Activated CD8-positive, alpha-beta T cell treated with anti-CD3 and anti-CD28 coated beads, Interleukin-2, amount 10 ng/mL, durations not matched to agents 7 days and 5 days (primary cell): Measurements from ENCODE around the gene OR6X1. TPM values are rescaled to one million over a fixed set of nuclear protein-coding genes. Genes with fewer than 3 reads are reported as not detected.
"Not testable (repeated sequence)": the region's sequence is repeated elsewhere in the genome, so short reads cannot be mapped to it uniquely, and the experiment has no call there.

ENCODE experiments used
- ATAC-seq: fragments of 150-1000 bp; cut with Tn5 transposase; one replicate; pipeline ENCODE4 v1.10.0; 2021; ENCODE audit warnings: moderate library complexity
- CTCF ChIA-PET: fragments of 350-600 bp; sonication (Branson Sonifier 250); formaldehyde crosslinking; loops from one replicate; lab custom pipeline; 2021; ENCODE audit warnings: antibody characterized with exemption; lab: Charles Lee
- POLR2A ChIA-PET: fragments of 350-600 bp; sonication (Branson Sonifier 250); formaldehyde crosslinking; loops from one replicate; lab custom pipeline; 2021; ENCODE audit warnings: antibody characterized with exemption; lab: Charles Lee
- DNase-seq: peaks from one replicate; pipeline ENCODE4 v3.0.0-alpha.2; 2020
- H3K27ac Mint-ChIP-seq: one replicate; pipeline ENCODE4 v1.8.0; 2021; ENCODE audit warnings: mild to moderate bottlenecking, mixed read lengths
- H3K27me3 Mint-ChIP-seq: one replicate; pipeline ENCODE4 v1.8.0; 2021; ENCODE audit warnings: low read depth, mixed read lengths
- H3K36me3 Mint-ChIP-seq: one replicate; pipeline ENCODE4 v1.8.0; 2021; ENCODE audit warnings: low read depth, mixed read lengths
- H3K4me1 Mint-ChIP-seq: one replicate; pipeline ENCODE4 v1.8.0; 2021; ENCODE audit warnings: low read depth, mixed read lengths
- H3K4me3 Mint-ChIP-seq: one replicate; pipeline ENCODE4 v1.8.0; 2021; ENCODE audit warnings: mild to moderate bottlenecking, mixed read lengths
- H3K9me3 Mint-ChIP-seq: one replicate; pipeline ENCODE4 v1.8.0; 2022; ENCODE audit warnings: mixed read lengths; ENCODE audit not compliant: insufficient read depth
- total RNA-seq, 2 experiments: library from RNA; stranded (reverse); gene quantifications; one replicate each; pipeline ENCODE4 v1.2.3, GENCODE V29; 2021

Gene OR6X1
- total RNA-seq, 2 experiments from 2014 or later = not detected

- DNase-seq, H3K36me3 Mint-ChIP-seq, H3K4me1 Mint-ChIP-seq, H3K9me3 Mint-ChIP-seq, ATAC-seq, CTCF ChIA-PET, H3K4me3 Mint-ChIP-seq, POLR2A ChIA-PET, H3K27ac Mint-ChIP-seq: not testable (repeated sequence)
- H3K27me3 Mint-ChIP-seq = peaks cover 15% of the 10 kb centered on the region
Observed at GRCh38 chr11:123748349-123748748, 6.0 kb downstream of the OR6X1 start.

- POLR2A ChIA-PET = interaction anchor here (0.6 kb wide), 1 partner anchor 10 kb away, joined by 4 read pairs; no protein-coding TSS in a partner anchor
- Mint-ChIP-seq H3K4me3 (no peak overlapping the region), H3K4me1 (peaks cover 10% of the 10 kb centered on the region), H3K36me3 (no peaks in the 10 kb centered on the region), H3K27me3 (peaks cover 13% of the 10 kb centered on the region), H3K27ac (no peak overlapping the region), H3K9me3 (no peaks in the 10 kb centered on the region)
- no peak for ATAC-seq
- CTCF ChIA-PET = no interaction called here
- DNase-seq = no peak
Observed at GRCh38 chr11:123745764-123746451, 8.4 kb downstream of the OR6X1 start.

- Mint-ChIP-seq H3K27me3 (peaks cover 8% of the 10 kb centered on the region), H3K36me3 (peaks cover 15% of the 10 kb centered on the region), H3K27ac (no peak overlapping the region), H3K4me3 (no peak overlapping the region), H3K9me3 (no peaks in the 10 kb centered on the region), H3K4me1 (peaks cover 31% of the 10 kb centered on the region)
- ATAC-seq = no peak
- DNase-seq = no peak
- CTCF ChIA-PET = no interaction called here
- POLR2A ChIA-PET = interaction anchor here (1.2 kb wide), 1 partner anchor 9 kb away, joined by 5 read pairs; no protein-coding TSS in a partner anchor
Observed at GRCh38 chr11:123742724-123743120, 11.6 kb downstream of the OR6X1 start.

GRCh38 chr11:123742031-123742723 lies 12.1 kb downstream of the OR6X1 start:
- POLR2A ChIA-PET = no interaction called here

GRCh38 chr11:123741159-123742030 lies 12.9 kb downstream of the OR6X1 start, which contains the start of gene ZNF202:
ZNF202 (minus strand) TSS chr11:123741660; CDS start chr11:123730888, 10,772 bp downstream.
- ChIA-PET CTCF (interaction anchor here (1.2 kb wide), 2 partner anchors 13 to 34 kb away, joined by 3 to 4 read pairs; no protein-coding TSS in a partner anchor), POLR2A (interaction anchor here (0.9 kb wide), 1 partner anchor 9 kb away, joined by 3 read pairs; no protein-coding TSS in a partner anchor)
- H3K4me1 Mint-ChIP-seq = peaks cover 31% of the 10 kb centered on the region

More at GRCh38 chr11:123742031-123742723, 12.1 kb downstream of the OR6X1 start:
- Mint-ChIP-seq H3K27me3 (peaks cover 6% of the 10 kb centered on the region), H3K4me3 (peak overlapping the region; percentile 93), H3K36me3 (peaks cover 21% of the 10 kb centered on the region), H3K27ac (peak overlapping the region; percentile 93), H3K4me1 (peaks cover 31% of the 10 kb centered on the region), H3K9me3 (no peaks in the 10 kb centered on the region)
- CTCF ChIA-PET = no interaction called here
- DNase-seq (no peak), ATAC-seq (no peak)

GRCh38 chr11:123740787-123741158 lies 13.5 kb downstream of the OR6X1 start:
- H3K9me3 Mint-ChIP-seq = no peaks in the 10 kb centered on the region
- DNase-seq (no peak), ATAC-seq (no peak)
- peaks cover 4% of the 10 kb centered on the region for H3K27me3 Mint-ChIP-seq
- peak overlapping the region; percentile 93 for H3K4me3 Mint-ChIP-seq
- ChIA-PET CTCF (interaction anchor here (1.2 kb wide), 2 partner anchors 12 to 33 kb away, joined by 3 to 4 read pairs; no protein-coding TSS in a partner anchor), POLR2A (interaction anchor here (0.9 kb wide), 1 partner anchor 9 kb away, joined by 3 read pairs; no protein-coding TSS in a partner anchor)
- peaks cover 24% of the 10 kb centered on the region for H3K36me3 Mint-ChIP-seq
- H3K4me1 Mint-ChIP-seq = peaks cover 31% of the 10 kb centered on the region
- peak overlapping the region; percentile 93 for H3K27ac Mint-ChIP-seq

More at GRCh38 chr11:123741159-123742030, 12.9 kb downstream of the OR6X1 start, which contains the start of gene ZNF202:
- ATAC-seq (peak; percentile 95), DNase-seq (peak; percentile 94)
- H3K9me3 Mint-ChIP-seq = no peaks in the 10 kb centered on the region
- H3K36me3 Mint-ChIP-seq = peaks cover 24% of the 10 kb centered on the region
- H3K27ac Mint-ChIP-seq = peak within 1 kb of the TSS; percentile 93
- peaks cover 4% of the 10 kb centered on the region for H3K27me3 Mint-ChIP-seq
- peak within 1 kb of the TSS; percentile 93 for H3K4me3 Mint-ChIP-seq

GRCh38 chr11:123738374-123738773 lies 15.9 kb downstream of the OR6X1 start:
- Mint-ChIP-seq H3K9me3 (no peaks in the 10 kb centered on the region), H3K4me1 (peaks cover 31% of the 10 kb centered on the region), H3K27ac (no peak overlapping the region), H3K27me3 (no peaks in the 10 kb centered on the region), H3K4me3 (no peak overlapping the region), H3K36me3 (peaks cover 41% of the 10 kb centered on the region)
- ChIA-PET POLR2A (no interaction called here), CTCF (no interaction called here)
- ATAC-seq (no peak), DNase-seq (no peak)

GRCh38 chr11:123736769-123737168 lies 17.5 kb downstream of the OR6X1 start:
- H3K27me3 Mint-ChIP-seq = no peaks in the 10 kb centered on the region
- H3K36me3 Mint-ChIP-seq = peaks cover 41% of the 10 kb centered on the region
- H3K27ac Mint-ChIP-seq = no peak overlapping the region
- DNase-seq (no peak), ATAC-seq (no peak)
- ChIA-PET CTCF (interaction anchor here (1.5 to 1.9 kb wide), 2 partner anchors 27 to 30 kb away, joined by 3 to 5 read pairs; no protein-coding TSS in a partner anchor), POLR2A (no interaction called here)
- peaks cover 21% of the 10 kb centered on the region for H3K4me1 Mint-ChIP-seq
- no peak overlapping the region for H3K4me3 Mint-ChIP-seq
- H3K9me3 Mint-ChIP-seq = no peaks in the 10 kb centered on the region

GRCh38 chr11:123729602-123730001 lies 24.7 kb downstream of the OR6X1 start:
- Mint-ChIP-seq H3K4me3 (no peak overlapping the region), H3K9me3 (peaks cover 9% of the 10 kb centered on the region), H3K27ac (no peak overlapping the region), H3K27me3 (no peaks in the 10 kb centered on the region), H3K4me1 (no peaks in the 10 kb centered on the region), H3K36me3 (peaks cover 59% of the 10 kb centered on the region)
- ATAC-seq (no peak), DNase-seq (no peak)
- POLR2A ChIA-PET = no interaction called here
- CTCF ChIA-PET = interaction anchor here (1.1 to 3.7 kb wide), 3 partner anchors 11 to 22 kb away, joined by 3 to 11 read pairs (median 5); no protein-coding TSS in a partner anchor

GRCh38 chr11:123725995-123726655 lies 28.2 kb downstream of the OR6X1 start:
- DNase-seq = no peak
- no peaks in the 10 kb centered on the region for H3K4me1 Mint-ChIP-seq
- H3K36me3 Mint-ChIP-seq = peaks cover 61% of the 10 kb centered on the region
- POLR2A ChIA-PET = no interaction called here
- H3K27ac Mint-ChIP-seq = no peak overlapping the region
- H3K4me3 Mint-ChIP-seq = no peak overlapping the region
- H3K27me3 Mint-ChIP-seq = no peaks in the 10 kb centered on the region
- no peak for ATAC-seq
- peaks cover 9% of the 10 kb centered on the region for H3K9me3 Mint-ChIP-seq
- CTCF ChIA-PET = interaction anchor here (0.8 kb wide), 1 partner anchor 8 kb away, joined by 3 read pairs; no protein-coding TSS in a partner anchor
